Neural cell (in vitro differentiated cells): Measurements from ENCODE around the gene DDA1. TPM values are rescaled to one million over a fixed set of nuclear protein-coding genes. Genes with fewer than 3 reads are reported as not detected.

Experiments used
- H2AFZ ChIP-seq: fragments of 200-600, 300-800 bp; sonication (generic), shearing (Covaris generic); 2 replicates; pipeline ENCODE4 v1.6.0; 2014; ENCODE audit warnings: low read depth, mild to moderate bottlenecking, antibody characterized with exemption, low read length, moderate library complexity
- H3F3A ChIP-seq: fragments of 200-600 bp; shearing (Covaris generic); 2 replicates; pipeline ENCODE4 v1.6.1; 2016; ENCODE audit warnings: mild to moderate bottlenecking, moderate library complexity, mixed read lengths, antibody characterized with exemption, low read length; ENCODE audit not compliant: insufficient read depth, poor library complexity, severe bottlenecking
- H3K27ac ChIP-seq: fragments of 200-600, 300-800 bp; sonication (generic), shearing (Covaris generic); 2 replicates; pipeline ENCODE4 v1.5.1; 2014; ENCODE audit warnings: mild to moderate bottlenecking, low read length, moderate library complexity
- H3K27me3 ChIP-seq: fragments of 300-800, 200-600 bp; sonication (generic), shearing (Covaris generic); 2 replicates; pipeline ENCODE4 v1.6.0; 2014; ENCODE audit warnings: mild to moderate bottlenecking, low read depth, low read length, moderate library complexity; ENCODE audit not compliant: insufficient read depth
- H3K36me3 ChIP-seq: fragments of 300-800, 200-600 bp; sonication (generic), shearing (Covaris generic); 2 replicates; pipeline ENCODE4 v1.5.1; 2014; ENCODE audit warnings: mild to moderate bottlenecking, antibody characterized with exemption, low read length, moderate library complexity; ENCODE audit not compliant: insufficient read depth
- H3K4me2 ChIP-seq: fragments of 300-800, 200-600 bp; sonication (generic), shearing (Covaris generic); 2 replicates; pipeline ENCODE4 v1.6.0; 2014; ENCODE audit warnings: mild to moderate bottlenecking, low read length
- H3K4me3 ChIP-seq: fragments of 300-800, 200-600 bp; sonication (generic), shearing (Covaris generic); 2 replicates; pipeline ENCODE4 v1.5.1; 2014; ENCODE audit warnings: mild to moderate bottlenecking, low read length, moderate library complexity
- H3K79me2 ChIP-seq: fragments of 200-600 bp; shearing (Covaris generic); replicated peaks from 2 replicates; pipeline ENCODE4 v1.6.0; 2014; ENCODE audit warnings: mild to moderate bottlenecking, low read length, moderate library complexity; ENCODE audit not compliant: insufficient read depth
- H3K9ac ChIP-seq: fragments of 300-800, 200-600 bp; sonication (generic), shearing (Covaris generic); 2 replicates; pipeline ENCODE4 v1.6.1; 2016; ENCODE audit warnings: mild to moderate bottlenecking, low read length, mixed read lengths
- H3K9me2 ChIP-seq: fragments of 200-600 bp; shearing (Covaris generic); 2 replicates; pipeline ENCODE4 v1.6.1; 2016; ENCODE audit warnings: mild to moderate bottlenecking, low read length, mixed read lengths; ENCODE audit not compliant: insufficient read depth
- H3K9me3 ChIP-seq: fragments of 200-600, 300-800 bp; sonication (generic), shearing (Covaris generic); 2 replicates; pipeline ENCODE4 v1.6.1; 2016; ENCODE audit warnings: mild to moderate bottlenecking, mixed run types, low read length, moderate library complexity, mixed read lengths
- H4K20me1 ChIP-seq: fragments of 200-600 bp; shearing (Covaris generic); 2 replicates; pipeline ENCODE4 v1.6.1; 2016; ENCODE audit warnings: mild to moderate bottlenecking, mixed run types; ENCODE audit not compliant: insufficient read depth
- CTCF ChIP-seq: fragments of 450-650 bp; IDR thresholded peaks from 2 replicates; pipeline ENCODE4 v1.5.1; 2014; ENCODE audit warnings: antibody characterized with exemption, mild to moderate bottlenecking, moderate library complexity; ENCODE audit not compliant: poor library complexity, severe bottlenecking
- EP300 ChIP-seq: fragments of 450-650 bp; conservative IDR thresholded peaks from 2 replicates; pipeline ENCODE4 v1.6.1; 2014; ENCODE audit warnings: antibody characterized with exemption, mild to moderate bottlenecking, moderate library complexity; ENCODE audit not compliant: poor library complexity, severe bottlenecking
- EZH2 ChIP-seq: fragments of 200-600, 300-800 bp; shearing (Covaris generic), sonication (generic); IDR thresholded peaks from 2 replicates; pipeline ENCODE4 v1.6.1; 2014; ENCODE audit warnings: antibody characterized with exemption, low read length, borderline replicate concordance, mild to moderate bottlenecking; ENCODE audit not compliant: insufficient read depth, poor library complexity, severe bottlenecking
- MXI1 ChIP-seq: fragments of 450-650 bp; conservative IDR thresholded peaks from 2 replicates; pipeline ENCODE4 v1.6.1; 2014; ENCODE audit warnings: antibody characterized with exemption, mild to moderate bottlenecking; ENCODE audit not compliant: poor library complexity, severe bottlenecking
- POLR2AphosphoS5 ChIP-seq: IDR thresholded peaks from 2 replicates; pipeline ENCODE4 v1.6.1; 2012
- RAD21 ChIP-seq: fragments of 450-650 bp; conservative IDR thresholded peaks from 2 replicates; pipeline ENCODE4 v1.6.1; 2014; ENCODE audit warnings: antibody characterized with exemption, mild to moderate bottlenecking, moderate library complexity
- REST ChIP-seq: IDR thresholded peaks from 2 replicates; pipeline ENCODE4 v1.6.1; 2012; ENCODE audit warnings: borderline replicate concordance
- SMC3 ChIP-seq: fragments of 450-650 bp; conservative IDR thresholded peaks from 2 replicates; pipeline ENCODE4 v1.6.1; 2014; ENCODE audit warnings: antibody characterized with exemption, mild to moderate bottlenecking, moderate library complexity; ENCODE audit not compliant: poor library complexity
- TAF1 ChIP-seq: IDR thresholded peaks from 2 replicates; pipeline ENCODE4 v1.6.1; 2012; ENCODE audit warnings: low read depth
- polyA plus RNA-seq: library from polyadenylated mRNA; depleted of rRNA; stranded (reverse); fragments of >200 nt; gene quantifications from 2 replicates; pipeline ENCODE4 v1.2.3, GENCODE V29; 2014

DDA1 gene
- polyA plus RNA-seq, 1 donor from 2014 or later = 25.4 TPM

DNA sequence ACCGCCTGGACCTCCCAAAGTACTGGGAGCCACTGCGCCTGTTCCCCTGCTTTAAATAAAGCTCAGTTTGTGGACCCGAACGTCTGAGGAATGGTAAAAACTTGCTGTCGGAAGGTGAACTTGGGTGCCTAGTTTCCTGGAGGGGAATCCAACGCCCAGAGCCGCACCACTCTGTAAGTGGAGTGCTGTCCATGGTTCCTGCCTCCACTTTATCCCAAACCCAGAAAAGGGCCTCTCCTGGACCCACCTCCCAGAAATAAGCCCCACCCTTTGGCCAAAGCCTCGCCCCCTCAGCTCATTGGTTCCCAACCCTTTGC, 23.0 kb downstream of the DDA1 start:
- no peak overlapping the region for H2AFZ ChIP-seq
- H3K27ac ChIP-seq = no peak overlapping the region
- no peaks in the 10 kb centered on the region for H3K9me3 ChIP-seq
- H3K4me2 ChIP-seq = no peak overlapping the region
- TF ChIP-seq MXI1 (no peak), POLR2AphosphoS5 (no peak), TAF1 (no peak), EP300 (no peak), RAD21 (no peak), REST (no peak), EZH2 (no peak), SMC3 (no peak), CTCF (no peak)
- no peaks in the 10 kb centered on the region for H3K27me3 ChIP-seq
- H4K20me1 ChIP-seq = no peaks in the 10 kb centered on the region
- H3K4me3 ChIP-seq = peak overlapping the region; percentile 91
- H3F3A ChIP-seq = peaks cover 6% of the 10 kb centered on the region
- peaks cover 7% of the 10 kb centered on the region for H3K79me2 ChIP-seq
- H3K9ac ChIP-seq = no peak overlapping the region
- H3K9me2 ChIP-seq = no peaks in the 10 kb centered on the region
- no peaks in the 10 kb centered on the region for H3K36me3 ChIP-seq

- H3K9ac ChIP-seq = no peak overlapping the region
- H2AFZ ChIP-seq = no peak overlapping the region
- no peak overlapping the region for H3K4me2 ChIP-seq
- H3F3A ChIP-seq = peaks cover 6% of the 10 kb centered on the region
- H3K36me3 ChIP-seq = no peaks in the 10 kb centered on the region
- no peaks in the 10 kb centered on the region for H3K9me2 ChIP-seq
- H3K27me3 ChIP-seq = no peaks in the 10 kb centered on the region
- H3K4me3 ChIP-seq = peak overlapping the region; percentile 91
- no peak for TF ChIP-seq CTCF
- no peak for TF ChIP-seq EZH2
- TF ChIP-seq RAD21 = no peak
- TF ChIP-seq POLR2AphosphoS5 = no peak
- no peak for TF ChIP-seq REST
- TF ChIP-seq EP300 = no peak
- TF ChIP-seq TAF1 = no peak
- TF ChIP-seq MXI1 = no peak
- TF ChIP-seq SMC3 = no peak
- H3K9me3 ChIP-seq = no peaks in the 10 kb centered on the region
- H3K79me2 ChIP-seq = peaks cover 7% of the 10 kb centered on the region
- H4K20me1 ChIP-seq = no peaks in the 10 kb centered on the region
- H3K27ac ChIP-seq = no peak overlapping the region
Measured at GRCh38 chr19:17332677-17333581, 23.6 kb downstream of the DDA1 start.
